Vagina (tissue), 2 donors: ENCODE data around the gene FKBP1B.

Experiments used
- CTCF ChIP-seq, 3 experiments: fragments of 450-650 bp in 2 of 3; fragments of 200-600 bp in 1 of 3; sonication (generic) in 1 of 3; IDR thresholded peaks; one replicate each; pipeline ENCODE4 v1.5.1; 2017 to 2019; ENCODE audit warnings: antibody characterized with exemption in 3 of 3, mild to moderate bottlenecking in 2 of 3, moderate library complexity in 2 of 3
- POLR2A ChIP-seq, 2 donors: fragments of 450-650 bp; IDR thresholded peaks; one replicate each; pipeline ENCODE4 v1.6.1; 2017; ENCODE audit warnings: antibody characterized with exemption in 2 of 2, mild to moderate bottlenecking in 2 of 2, moderate library complexity in 2 of 2
- POLR2AphosphoS5 ChIP-seq, 2 donors: sonication (generic); formaldehyde crosslinking; IDR thresholded peaks; one replicate each; pipeline ENCODE4 v1.9.0; 2017; ENCODE audit warnings: antibody characterized with exemption in 2 of 2, mild to moderate bottlenecking in 2 of 2, low read depth in 1 of 2; ENCODE audit not compliant: insufficient read depth in 1 of 2

GRCh38 chr2:24075915-24076848 is 26.6 kb downstream of the FKBP1B start, which contains the start of gene SF3B6:
- no peak for TF ChIP-seq CTCF (IDR thresholded peaks at IDR 0.05)
- TF ChIP-seq POLR2AphosphoS5 (IDR thresholded peaks at IDR 0.05; ENCODE audit: insufficient read depth in 1 of 2, low read depth in 1 of 2) = peak; percentile 95 to 96
- peak in 1 of 2 donors; percentile 55 for TF ChIP-seq POLR2A (IDR thresholded peaks at IDR 0.05)
